OCI-LY7 (cell line): ENCODE measurements around the gene NAALADL2.

Experiments used
- EZH2phosphoT487 ChIP-seq: fragments of 200-600 bp; sonication (generic); IDR thresholded peaks from 2 replicates; pipeline ENCODE4 v1.6.1; 2018; ENCODE audit warnings: low read depth, borderline replicate concordance, mild to moderate bottlenecking, mixed run types, antibody characterized with exemption, low read length, moderate library complexity, mixed read lengths
- TF ChIP-seq, protein P1 (sequence below): fragments of 200-600 bp; sonication (generic); conservative IDR thresholded peaks from 2 replicates; pipeline ENCODE4 v1.5.1; 2014; ENCODE audit warnings: mild to moderate bottlenecking, antibody characterized with exemption, low read length, moderate library complexity, mixed read lengths

DNA sequence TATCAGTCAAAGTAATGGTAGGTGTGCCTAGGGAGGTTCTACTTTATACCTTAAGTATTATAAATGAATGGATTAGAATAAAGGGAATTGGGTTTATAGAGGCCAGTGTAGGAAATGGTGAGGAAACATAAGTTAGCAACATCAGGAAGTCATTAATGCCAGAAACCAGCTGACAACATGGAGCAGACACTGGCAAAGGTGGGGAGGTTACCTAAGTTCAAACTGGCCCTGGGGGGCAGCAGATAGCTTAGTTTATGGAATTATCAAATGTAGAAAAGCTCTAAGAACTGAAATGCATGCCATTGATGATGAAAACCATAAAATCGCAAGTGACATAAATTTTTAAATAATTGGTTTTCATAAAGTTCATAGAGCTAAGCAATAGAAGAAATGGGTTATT is 498.6 kb downstream of the NAALADL2 start:
- TF ChIP-seq, protein P1, sequence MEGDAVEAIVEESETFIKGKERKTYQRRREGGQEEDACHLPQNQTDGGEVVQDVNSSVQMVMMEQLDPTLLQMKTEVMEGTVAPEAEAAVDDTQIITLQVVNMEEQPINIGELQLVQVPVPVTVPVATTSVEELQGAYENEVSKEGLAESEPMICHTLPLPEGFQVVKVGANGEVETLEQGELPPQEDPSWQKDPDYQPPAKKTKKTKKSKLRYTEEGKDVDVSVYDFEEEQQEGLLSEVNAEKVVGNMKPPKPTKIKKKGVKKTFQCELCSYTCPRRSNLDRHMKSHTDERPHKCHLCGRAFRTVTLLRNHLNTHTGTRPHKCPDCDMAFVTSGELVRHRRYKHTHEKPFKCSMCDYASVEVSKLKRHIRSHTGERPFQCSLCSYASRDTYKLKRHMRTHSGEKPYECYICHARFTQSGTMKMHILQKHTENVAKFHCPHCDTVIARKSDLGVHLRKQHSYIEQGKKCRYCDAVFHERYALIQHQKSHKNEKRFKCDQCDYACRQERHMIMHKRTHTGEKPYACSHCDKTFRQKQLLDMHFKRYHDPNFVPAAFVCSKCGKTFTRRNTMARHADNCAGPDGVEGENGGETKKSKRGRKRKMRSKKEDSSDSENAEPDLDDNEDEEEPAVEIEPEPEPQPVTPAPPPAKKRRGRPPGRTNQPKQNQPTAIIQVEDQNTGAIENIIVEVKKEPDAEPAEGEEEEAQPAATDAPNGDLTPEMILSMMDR = no peak
- no peak for TF ChIP-seq EZH2phosphoT487
